ENCODE measurements around the gene CABCOCO1.

GRCh38 chr10:61793760-61794703 lies 131.3 kb downstream of the CABCOCO1 start:
- TF ChIP-seq TCF12 (IDR thresholded peaks at IDR 0.05) (no peak), REST (IDR thresholded peaks at IDR 0.05; ENCODE audit: low read depth, low read length) (no peak), CTCF (IDR thresholded peaks at IDR 0.05) (no peak), RCOR1 (IDR thresholded peaks at IDR 0.05; ENCODE audit: low read length) (no peak), EP300 (IDR thresholded peaks at IDR 0.05; ENCODE audit: borderline replicate concordance in 1 of 2, low read depth in 1 of 2, low read length in 1 of 2) (no peak), USF2 (IDR thresholded peaks at IDR 0.05; ENCODE audit: borderline replicate concordance, low read depth, low read length) (no peak), GABPA (IDR thresholded peaks at IDR 0.05; ENCODE audit: low read depth) (no peak), RFX5 (IDR thresholded peaks at IDR 0.05; ENCODE audit: low read length) (no peak)
